Neuronal stem cell (in vitro differentiated cells): ENCODE results near the gene SETD7.
A peak's percentile ranks its signal among the peaks of the same experiment; 100 is the strongest.

Experiments used
- DNase-seq: peaks from one replicate; pipeline ENCODE4 v3.0.0-alpha.2; 2013; ENCODE audit warnings: low spot score
- H2AFZ ChIP-seq: one replicate; pipeline ENCODE4 v1.6.1; 2013; ENCODE audit warnings: mild to moderate bottlenecking, low read length, inconsistent platforms
- H2AK5ac ChIP-seq: 2 replicates; pipeline ENCODE4 v1.6.1; 2013; ENCODE audit warnings: low read depth, mild to moderate bottlenecking, inconsistent platforms, low read length, moderate library complexity, mixed read lengths
- H2BK120ac ChIP-seq: 2 replicates; pipeline ENCODE4 v1.6.1; 2013; ENCODE audit warnings: low read depth, mild to moderate bottlenecking, inconsistent platforms, low read length, moderate library complexity, mixed read lengths
- H2BK12ac ChIP-seq: one replicate; pipeline ENCODE4 v1.6.1; 2013; ENCODE audit warnings: low read length, inconsistent platforms
- H2BK15ac ChIP-seq: 2 replicates; pipeline ENCODE4 v1.6.1; 2013; ENCODE audit warnings: mild to moderate bottlenecking, low read length, inconsistent platforms, mixed read lengths
- H2BK5ac ChIP-seq: one replicate; pipeline ENCODE4 v1.6.1; 2013; ENCODE audit warnings: inconsistent platforms, mild to moderate bottlenecking, low read length, moderate library complexity
- H3K14ac ChIP-seq: one replicate; pipeline ENCODE4 v1.6.1; 2013; ENCODE audit warnings: low read length, inconsistent platforms
- H3K18ac ChIP-seq: 2 replicates; pipeline ENCODE4 v1.6.1; 2013; ENCODE audit warnings: low read length, inconsistent platforms
- H3K23ac ChIP-seq: 2 replicates; pipeline ENCODE4 v1.6.1; 2013; ENCODE audit warnings: low read depth, mild to moderate bottlenecking, mixed read lengths, low read length, inconsistent platforms; ENCODE audit not compliant: poor library complexity
- H3K27ac ChIP-seq: replicated peaks from 3 replicates; pipeline ENCODE4 v1.5.1; 2013; ENCODE audit warnings: low read length, inconsistent platforms
- H3K27me3 ChIP-seq, 3 experiments: 2 replicates each; pipeline ENCODE4 v1.6.1; 2013; ENCODE audit warnings: low read length in 3 of 3, mild to moderate bottlenecking in 2 of 3, inconsistent platforms in 1 of 3, low read depth in 1 of 3, mixed read lengths in 1 of 3, moderate library complexity in 1 of 3; ENCODE audit not compliant: control insufficient read depth in 3 of 3, insufficient read depth in 3 of 3
- H3K36me3 ChIP-seq, 2 donors: replicated peaks in 1 of 2; 2 replicates each; pipeline ENCODE4 v1.6.1; 2013; ENCODE audit warnings: low read length in 2 of 2; ENCODE audit not compliant: control insufficient read depth in 2 of 2, insufficient read depth in 2 of 2
- H3K4ac ChIP-seq: 2 replicates; pipeline ENCODE4 v1.6.1; 2013; ENCODE audit warnings: inconsistent platforms, mild to moderate bottlenecking, low read length, moderate library complexity
- H3K4me1 ChIP-seq, 2 donors: 1 replicate in 1 of 2; 2 replicates in 1 of 2; pipeline ENCODE4 v1.6.1; 2013; ENCODE audit warnings: low read length in 2 of 2, low read depth in 1 of 2; ENCODE audit not compliant: control insufficient read depth in 2 of 2, insufficient read depth in 1 of 2
- H3K4me2 ChIP-seq: one replicate; pipeline ENCODE4 v1.6.1; 2013; ENCODE audit warnings: mild to moderate bottlenecking, low read length, inconsistent platforms; ENCODE audit not compliant: insufficient read depth, poor library complexity, severe bottlenecking
- H3K4me3 ChIP-seq, 2 donors: 2 replicates each; pipeline ENCODE4 v1.5.1; 2013; ENCODE audit warnings: low read length in 2 of 2, mild to moderate bottlenecking in 2 of 2, inconsistent platforms in 1 of 2, moderate library complexity in 1 of 2
- H3K79me1 ChIP-seq: one replicate; pipeline ENCODE4 v1.6.1; 2013; ENCODE audit warnings: low read depth, mild to moderate bottlenecking, inconsistent platforms, low read length, moderate library complexity
- H3K9ac ChIP-seq: one replicate; pipeline ENCODE4 v1.6.1; 2013; ENCODE audit warnings: mild to moderate bottlenecking, low read depth, low read length, inconsistent platforms; ENCODE audit not compliant: poor library complexity
- H3K9me3 ChIP-seq, 2 donors: replicated peaks in 1 of 2; 2 replicates each; pipeline versions ENCODE3 to v1.6.1; 2013; ENCODE audit warnings: low read length in 2 of 2, mild to moderate bottlenecking in 2 of 2, inconsistent platforms in 1 of 2, low read depth in 1 of 2, mixed read lengths in 1 of 2, moderate library complexity in 1 of 2; ENCODE audit not compliant: control insufficient read depth in 2 of 2, insufficient read depth in 1 of 2
- H4K8ac ChIP-seq: one replicate; pipeline ENCODE4 v1.6.1; 2013; ENCODE audit warnings: low read depth, mild to moderate bottlenecking, inconsistent platforms, low read length, moderate library complexity
- H4K91ac ChIP-seq: one replicate; pipeline ENCODE4 v1.6.1; 2013; ENCODE audit warnings: low read length, low read depth, mild to moderate bottlenecking, inconsistent platforms; ENCODE audit not compliant: poor library complexity
- WGBS, 2 donors: extraction: QIAGEN DNeasy Blood & Tissue Kit; methylation state at CpG; one replicate each; pipeline ENCODE4 v1.1.7; 2013; ENCODE audit warnings: missing lambda C conversion rate in 2 of 2, mixed read lengths in 1 of 2; ENCODE audit not compliant: insufficient read length in 2 of 2, insufficient replicate concordance in 1 of 2; ENCODE audit errors: extremely low coverage in 2 of 2; 5-methylcytosine and 5-hydroxymethylcytosine counted together

Gene SETD7

GRCh38 chr4:139589336-139590018 is 33.5 kb upstream of the SETD7 start:
- peaks cover 0 to 16% (median 0%) of the 10 kb centered on the region in 3 experiments for H3K27me3 ChIP-seq
- no peak overlapping the region for H2AFZ ChIP-seq
- no peaks in the 10 kb centered on the region for H3K79me1 ChIP-seq
- no peak overlapping the region for H2AK5ac ChIP-seq
- H3K9ac ChIP-seq = no peak overlapping the region
- no peak overlapping the region for H3K4me2 ChIP-seq
- no peak overlapping the region for H4K8ac ChIP-seq
- no peak overlapping the region for H2BK120ac ChIP-seq
- no peak overlapping the region for H3K18ac ChIP-seq
- H2BK5ac ChIP-seq = no peak overlapping the region
- no peak overlapping the region for H3K27ac ChIP-seq
- H3K9me3 ChIP-seq = peaks cover 0 to 3% of the 10 kb centered on the region in 2 donors
- peak overlapping the region; percentile 78 for H3K14ac ChIP-seq
- H3K4ac ChIP-seq = no peak overlapping the region
- peaks cover 0 to 3% of the 10 kb centered on the region in 2 donors for H3K4me1 ChIP-seq
- DNase-seq = no peak
- no peak overlapping the region for H4K91ac ChIP-seq
- H3K23ac ChIP-seq = no peak overlapping the region
- no peaks in the 10 kb centered on the region for H3K36me3 ChIP-seq
- no peak overlapping the region for H2BK15ac ChIP-seq
- H2BK12ac ChIP-seq = no peak overlapping the region
- WGBS, 2 donors = no CpG with 5 or more reads among the region's 1 CpG
- no peak overlapping the region for H3K4me3 ChIP-seq

GRCh38 chr4:139587446-139587845 is 31.4 kb upstream of the SETD7 start:
- DNase-seq = no peak
- Histone ChIP-seq H2BK12ac (no peak overlapping the region), H3K18ac (no peak overlapping the region), H2BK5ac (no peak overlapping the region), H2AFZ (no peak overlapping the region), H3K79me1 (no peaks in the 10 kb centered on the region), H3K4me1 (no peaks in the 10 kb centered on the region), H3K23ac (no peak overlapping the region), H3K14ac (no peak overlapping the region), H3K9ac (no peak overlapping the region), H2BK120ac (no peak overlapping the region), H3K36me3 (no peaks in the 10 kb centered on the region), H3K4ac (no peak overlapping the region), H2BK15ac (no peak overlapping the region), H4K91ac (no peak overlapping the region), H3K27ac (no peak overlapping the region), H3K4me3 (no peak overlapping the region), H2AK5ac (no peak overlapping the region), H3K27me3 (peaks cover 0 to 12% (median 0%) of the 10 kb centered on the region in 3 experiments), H3K9me3 (peaks cover 0 to 2% of the 10 kb centered on the region in 2 donors), H4K8ac (no peak overlapping the region), H3K4me2 (no peak overlapping the region)
- no CpG with 5 or more reads among the region's 4 CpGs for WGBS, 2 donors

- Histone ChIP-seq H3K18ac (no peak overlapping the region), H2AFZ (no peak overlapping the region), H3K27ac (no peak overlapping the region), H4K91ac (no peak overlapping the region), H2AK5ac (no peak overlapping the region), H2BK12ac (no peak overlapping the region), H3K27me3 (peaks cover 0 to 15% (median 0%) of the 10 kb centered on the region in 3 experiments), H3K14ac (no peak overlapping the region), H3K4me3 (no peak overlapping the region), H3K9ac (no peak overlapping the region), H3K4ac (no peak overlapping the region), H3K4me2 (no peak overlapping the region), H3K23ac (no peak overlapping the region), H3K79me1 (no peaks in the 10 kb centered on the region), H3K36me3 (no peaks in the 10 kb centered on the region), H3K4me1 (no peaks in the 10 kb centered on the region), H2BK5ac (no peak overlapping the region), H3K9me3 (peaks cover 0 to 2% of the 10 kb centered on the region in 2 donors), H4K8ac (no peak overlapping the region), H2BK120ac (no peak overlapping the region), H2BK15ac (no peak overlapping the region)
- DNase-seq = no peak
- WGBS, 2 donors = no CpG with 5 or more reads among the region's 4 CpGs
These were observed 29.5 kb upstream of the SETD7 start for GRCh38 chr4:139585473-139585872.

- Histone ChIP-seq H2AFZ (no peak overlapping the region), H3K14ac (no peak overlapping the region), H3K79me1 (no peaks in the 10 kb centered on the region), H2BK120ac (no peak overlapping the region), H4K91ac (no peak overlapping the region), H3K9me3 (peaks cover 0 to 2% of the 10 kb centered on the region in 2 donors), H2BK12ac (no peak overlapping the region), H3K4me1 (no peaks in the 10 kb centered on the region), H2AK5ac (no peak overlapping the region), H3K27me3 (peaks cover 0 to 15% (median 0%) of the 10 kb centered on the region in 3 experiments), H3K23ac (no peak overlapping the region), H3K9ac (no peak overlapping the region), H2BK15ac (no peak overlapping the region), H3K4ac (no peak overlapping the region), H3K18ac (no peak overlapping the region), H3K36me3 (no peaks in the 10 kb centered on the region), H3K4me2 (no peak overlapping the region), H3K4me3 (no peak overlapping the region), H4K8ac (no peak overlapping the region), H2BK5ac (no peak overlapping the region), H3K27ac (no peak overlapping the region)
- no CpG with 5 or more reads among the region's 2 CpGs for WGBS, 2 donors
- no peak for DNase-seq
These were observed 28.8 kb upstream of the SETD7 start for GRCh38 chr4:139584784-139585183.
